ENCODE data around the gene LEMD2. TPM values are rescaled to one million over a fixed set of nuclear protein-coding genes. Genes with fewer than 3 reads are reported as not detected.

LEMD2 gene
- total and polyA plus RNA-seq, 9 of the 15 experiments (the other 6 are each of a cell fraction or from before 2014, with no cell fraction given): 0.32 to 46.3 (median 30.8) TPM

- TF ChIP-seq BRF2 (IDR thresholded peaks at IDR 0.05; ENCODE audit: borderline replicate concordance, insufficient read depth, insufficient read length) (no peak), ZNF639 (CRISPR knock-in tag; conservative IDR thresholded peaks at IDR 0.05 in 1 of 2, IDR thresholded peaks at IDR 0.05 in 1 of 2) (no peak), ZNF609 (CRISPR knock-in tag; IDR thresholded peaks at IDR 0.05; ENCODE audit: borderline replicate concordance) (no peak), FUS (optimal IDR thresholded peaks at IDR 0.05; ENCODE audit: low read depth, low read length) (no peak), PREB (CRISPR knock-in tag; IDR thresholded peaks at IDR 0.05) (no peak), ATF3 (IDR thresholded peaks at IDR 0.05) (no peak), ATF3 (CRISPR knock-in tag; conservative IDR thresholded peaks at IDR 0.05) (no peak), ZNF785 (CRISPR knock-in tag; IDR thresholded peaks at IDR 0.05) (no peak), CHD2 (IDR thresholded peaks at IDR 0.05; ENCODE audit: low read depth, low read length) (no peak), ZNF274 (IDR thresholded peaks at IDR 0.05; ENCODE audit: borderline replicate concordance, low read depth, low read length) (no peak), FOS (IDR thresholded peaks at IDR 0.05; ENCODE audit: extremely low read depth, insufficient read length) (no peak), FOXO4 (CRISPR knock-in tag; IDR thresholded peaks at IDR 0.05) (no peak)
Measured at GRCh38 chr6:33733709-33734007, 55.3 kb downstream of the LEMD2 start (continued).

All from K562 (cell line).